GM18520 (cell line): ENCODE data around the gene CADM3.

Experiments
- ATAC-seq: cut with Tn5 transposase; IDR thresholded peaks from one replicate; pipeline ENCODE4 v1.9.1; 2021; ENCODE audit not compliant: unreplicated experiment

CADM3 gene

GRCh38 chr1:159248311-159248710 lies 76.9 kb downstream of the CADM3 start:
- no peak for ATAC-seq

- no peak for ATAC-seq
Observed at GRCh38 chr1:159250638-159251216, 79.3 kb downstream of the CADM3 start.
